HepG2 (cell line): ENCODE results near the gene STK11. TPM values are rescaled to one million over a fixed set of nuclear protein-coding genes. Genes with fewer than 3 reads are reported as not detected.

ENCODE experiments used
- ARID2 ChIP-seq: sonication (generic); formaldehyde crosslinking; IDR thresholded peaks from 2 replicates; pipeline ENCODE4 v1.8.1; 2022; ENCODE audit warnings: mild to moderate bottlenecking, missing genetic modification reagents, borderline replicate concordance
- ETV5 ChIP-seq: IDR thresholded peaks from 2 replicates; pipeline ENCODE4 v1.6.1; 2018; ENCODE audit warnings: missing biosample characterization, missing genetic modification reagents, inconsistent platforms, borderline replicate concordance
- GZF1 ChIP-seq: sonication (generic); formaldehyde crosslinking; IDR thresholded peaks from 2 replicates; pipeline ENCODE4 v1.5.1; 2020; ENCODE audit warnings: mild to moderate bottlenecking, missing genetic modification reagents
- KIAA2018 ChIP-seq: sonication (generic); formaldehyde crosslinking; IDR thresholded peaks from 2 replicates; pipeline ENCODE4 v1.5.0; 2020; ENCODE audit warnings: mild to moderate bottlenecking, missing genetic modification reagents, borderline replicate concordance
- SMARCC2 ChIP-seq: fragments of 450-650 bp; IDR thresholded peaks from 2 replicates; pipeline ENCODE4 v1.6.1; 2017; ENCODE audit warnings: antibody characterized with exemption, mild to moderate bottlenecking
- SNAPC5 ChIP-seq: sonication (generic); formaldehyde crosslinking; IDR thresholded peaks from 2 replicates; pipeline ENCODE4 v1.8.1; 2023; ENCODE audit warnings: mild to moderate bottlenecking, missing genetic modification reagents, borderline replicate concordance
- TBX2 ChIP-seq: sonication (generic); formaldehyde crosslinking; IDR thresholded peaks from 2 replicates; pipeline ENCODE4 v1.5.0; 2020; ENCODE audit warnings: missing genetic modification reagents, mild to moderate bottlenecking, borderline replicate concordance
- ZC3H13 ChIP-seq: sonication (generic); formaldehyde crosslinking; IDR thresholded peaks from 2 replicates; pipeline ENCODE4 v1.8.1; 2023; ENCODE audit warnings: mild to moderate bottlenecking, missing genetic modification reagents, moderate library complexity
- ZNF44 ChIP-seq: sonication (generic); formaldehyde crosslinking; IDR thresholded peaks from 2 replicates; pipeline ENCODE4 v1.5.1; 2020; ENCODE audit warnings: mild to moderate bottlenecking, missing genetic modification reagents
- ZNF598 ChIP-seq: sonication (generic); formaldehyde crosslinking; IDR thresholded peaks from 2 replicates; pipeline ENCODE4 v1.5.1; 2020; ENCODE audit warnings: mild to moderate bottlenecking, missing genetic modification reagents, borderline replicate concordance
- ZNF772 ChIP-seq: sonication (generic); formaldehyde crosslinking; IDR thresholded peaks from 2 replicates; pipeline ENCODE4 v1.5.0; 2020; ENCODE audit warnings: mild to moderate bottlenecking, missing genetic modification reagents
- ZNF839 ChIP-seq: sonication (generic); formaldehyde crosslinking; IDR thresholded peaks from 2 replicates; pipeline ENCODE4 v1.4.0; 2020; ENCODE audit warnings: missing genetic modification reagents, mild to moderate bottlenecking, borderline replicate concordance
- polyA plus RNA-seq, 8 experiments: library from polyadenylated mRNA; depleted of rRNA in 3 of 8; stranded (reverse) in 7 of 8; unstranded in 1 of 8; fragments of >200 nt; fragmentation: Illumina TruSeq in 4 of 8; extraction: Trizol in 4 of 8; gene quantifications; 2 replicates each; pipeline versions ENCODE4 v1.2.1 to v1.2.3, GENCODE V29; 2011 to 2016; ENCODE audit warnings: low read depth in 4 of 8, missing spikeins in 1 of 8, mixed read lengths in 1 of 8; ENCODE audit not compliant: insufficient read depth in 1 of 8
- total RNA-seq, 5 experiments: library from RNA; depleted of rRNA; stranded (reverse); fragments of >200 nt; fragmentation: Illumina TruSeq; extraction: Trizol; gene quantifications; 2 replicates each; pipeline ENCODE4 v1.2.3, GENCODE V29; 2016; ENCODE audit warnings: low read depth in 1 of 5
- TF ChIP-seq, protein P1 (sequence below): sonication (generic); formaldehyde crosslinking; IDR thresholded peaks from 2 replicates; pipeline ENCODE4 v1.5.0; 2020; ENCODE audit warnings: missing genetic modification reagents, mild to moderate bottlenecking, borderline replicate concordance
- TF ChIP-seq, protein P2 (sequence below): sonication (generic); formaldehyde crosslinking; IDR thresholded peaks from 2 replicates; pipeline ENCODE4 v1.5.0; 2020; ENCODE audit warnings: missing genetic modification reagents, mild to moderate bottlenecking, borderline replicate concordance
- TF ChIP-seq, protein P3 (sequence below): sonication (generic); formaldehyde crosslinking; IDR thresholded peaks from 2 replicates; pipeline ENCODE4 v1.4.0; 2020; ENCODE audit warnings: missing genetic modification reagents

The STK11 gene
- total and polyA plus RNA-seq, 2 of the 13 experiments (the other 11 are each of a cell fraction or from before 2014, with no cell fraction given): 27.5 to 43.6 TPM

DNA sequence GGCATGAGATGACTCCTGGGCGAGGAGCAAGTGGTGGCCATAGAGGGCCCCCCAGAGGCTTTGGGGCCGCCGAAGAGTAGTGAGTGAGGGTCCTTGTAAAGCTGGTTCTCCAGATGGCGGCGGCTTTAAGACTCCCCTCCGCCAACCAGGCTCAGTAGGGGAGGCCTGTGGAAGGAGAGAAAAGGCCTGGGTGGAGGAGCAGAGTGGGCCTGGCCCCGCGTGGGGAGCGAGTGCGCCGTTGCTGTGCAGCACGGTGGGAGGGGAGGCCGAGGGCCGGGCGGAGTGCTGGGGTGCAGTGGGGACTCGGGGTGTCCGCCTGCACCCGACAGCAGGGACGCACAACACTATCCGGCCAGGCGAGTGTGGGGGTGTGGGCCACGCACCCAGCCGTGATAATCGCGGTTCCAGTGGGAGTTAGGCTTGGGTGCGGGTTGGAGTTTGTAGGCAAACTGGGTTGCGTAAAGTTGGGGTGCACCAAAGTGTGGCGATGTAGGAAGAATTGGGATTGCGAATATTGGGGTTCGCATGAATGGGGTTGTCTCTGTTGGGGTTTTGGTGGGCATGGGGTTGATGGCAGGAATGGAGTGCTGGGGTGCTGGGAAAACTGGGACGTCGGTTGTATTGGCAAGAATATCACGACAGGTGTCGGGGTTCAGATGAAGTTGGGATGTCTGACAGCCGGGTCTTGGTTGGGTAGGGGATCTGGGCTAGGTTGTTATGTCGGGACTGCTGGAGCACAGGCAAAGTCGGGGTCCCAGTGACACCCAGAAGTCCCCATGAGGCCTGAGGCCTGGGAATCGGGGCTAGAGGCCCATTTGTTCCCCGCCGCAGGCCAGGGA lies 62.9 kb downstream of the STK11 start (continued):
- TF ChIP-seq SNAPC5 (CRISPR knock-in tag) (no peak), KIAA2018 (CRISPR knock-in tag) (no peak), ZNF44 (no peak; the same call in 1 of the 2 replicates), SMARCC2 (no peak), GZF1 (no peak), TBX2 (CRISPR knock-in tag) (no peak), ZC3H13 (CRISPR knock-in tag) (no peak), ZNF839 (CRISPR knock-in tag) (no peak), ZNF598 (CRISPR knock-in tag) (no peak), ZNF772 (CRISPR knock-in tag) (no peak), ARID2 (no peak), ETV5 (CRISPR knock-in tag) (no peak)
- TF ChIP-seq, protein P1, sequence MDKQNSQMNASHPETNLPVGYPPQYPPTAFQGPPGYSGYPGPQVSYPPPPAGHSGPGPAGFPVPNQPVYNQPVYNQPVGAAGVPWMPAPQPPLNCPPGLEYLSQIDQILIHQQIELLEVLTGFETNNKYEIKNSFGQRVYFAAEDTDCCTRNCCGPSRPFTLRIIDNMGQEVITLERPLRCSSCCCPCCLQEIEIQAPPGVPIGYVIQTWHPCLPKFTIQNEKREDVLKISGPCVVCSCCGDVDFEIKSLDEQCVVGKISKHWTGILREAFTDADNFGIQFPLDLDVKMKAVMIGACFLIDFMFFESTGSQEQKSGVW (CRISPR knock-in tag): no peak
- TF ChIP-seq, protein P2, sequence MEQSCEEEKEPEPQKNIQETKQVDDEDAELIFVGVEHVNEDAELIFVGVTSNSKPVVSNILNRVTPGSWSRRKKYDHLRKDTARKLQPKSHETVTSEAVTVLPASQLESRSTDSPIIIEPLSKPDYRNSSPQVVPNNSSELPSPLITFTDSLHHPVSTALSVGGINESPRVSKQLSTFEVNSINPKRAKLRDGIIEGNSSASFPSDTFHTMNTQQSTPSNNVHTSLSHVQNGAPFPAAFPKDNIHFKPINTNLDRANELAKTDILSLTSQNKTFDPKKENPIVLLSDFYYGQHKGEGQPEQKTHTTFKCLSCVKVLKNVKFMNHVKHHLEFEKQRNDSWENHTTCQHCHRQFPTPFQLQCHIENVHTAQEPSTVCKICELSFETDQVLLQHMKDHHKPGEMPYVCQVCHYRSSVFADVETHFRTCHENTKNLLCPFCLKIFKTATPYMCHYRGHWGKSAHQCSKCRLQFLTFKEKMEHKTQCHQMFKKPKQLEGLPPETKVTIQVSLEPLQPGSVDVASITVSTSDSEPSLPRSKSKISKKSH: 0 out of 2 replicates have a peak, but pooled peaks have one; percentile 5
- TF ChIP-seq, protein P3, sequence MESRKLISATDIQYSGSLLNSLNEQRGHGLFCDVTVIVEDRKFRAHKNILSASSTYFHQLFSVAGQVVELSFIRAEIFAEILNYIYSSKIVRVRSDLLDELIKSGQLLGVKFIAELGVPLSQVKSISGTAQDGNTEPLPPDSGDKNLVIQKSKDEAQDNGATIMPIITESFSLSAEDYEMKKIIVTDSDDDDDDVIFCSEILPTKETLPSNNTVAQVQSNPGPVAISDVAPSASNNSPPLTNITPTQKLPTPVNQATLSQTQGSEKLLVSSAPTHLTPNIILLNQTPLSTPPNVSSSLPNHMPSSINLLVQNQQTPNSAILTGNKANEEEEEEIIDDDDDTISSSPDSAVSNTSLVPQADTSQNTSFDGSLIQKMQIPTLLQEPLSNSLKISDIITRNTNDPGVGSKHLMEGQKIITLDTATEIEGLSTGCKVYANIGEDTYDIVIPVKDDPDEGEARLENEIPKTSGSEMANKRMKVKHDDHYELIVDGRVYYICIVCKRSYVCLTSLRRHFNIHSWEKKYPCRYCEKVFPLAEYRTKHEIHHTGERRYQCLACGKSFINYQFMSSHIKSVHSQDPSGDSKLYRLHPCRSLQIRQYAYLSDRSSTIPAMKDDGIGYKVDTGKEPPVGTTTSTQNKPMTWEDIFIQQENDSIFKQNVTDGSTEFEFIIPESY (CRISPR knock-in tag): 0 out of 2 replicates have a peak, but pooled peaks have one; percentile 14
